GM18505 (cell line): ENCODE data around the gene NKAIN4.
"Not testable (repeated sequence)": the region's sequence is repeated elsewhere in the genome, so short reads cannot be mapped to it uniquely, and the experiment has no call there.

Source experiments
- ATAC-seq: cut with Tn5 transposase; IDR thresholded peaks from one replicate; pipeline ENCODE4 v1.9.1; 2021; ENCODE audit not compliant: unreplicated experiment
- POLR2A ChIP-seq: IDR thresholded peaks from 4 replicates; pipeline ENCODE4 v1.6.1; 2011; ENCODE audit warnings: borderline replicate concordance; ENCODE audit not compliant: insufficient read depth, insufficient read length; ENCODE audit errors: extremely low read depth

Gene NKAIN4

GRCh38 chr20:63223121-63223825 lies 31.0 kb downstream of the NKAIN4 start:
- no peak for TF ChIP-seq POLR2A
- ATAC-seq, result no peak

GRCh38 chr20:63222541-63222940 lies 31.7 kb downstream of the NKAIN4 start:
- TF ChIP-seq POLR2A, result no peak
- ATAC-seq, result no peak

GRCh38 chr20:63221400-63222053 lies 32.7 kb downstream of the NKAIN4 start:
- ATAC-seq, result not testable (repeated sequence)

GRCh38 chr20:63220696-63221399 lies 33.4 kb downstream of the NKAIN4 start:
- TF ChIP-seq POLR2A, result no peak

GRCh38 chr20:63219866-63220521 lies 34.3 kb downstream of the NKAIN4 start:
- no peak for TF ChIP-seq POLR2A
- ATAC-seq, result no peak

More at GRCh38 chr20:63220696-63221399, 33.4 kb downstream of the NKAIN4 start:
- no peak for ATAC-seq

- ATAC-seq, result no peak
- no peak for TF ChIP-seq POLR2A
Measured at GRCh38 chr20:63219447-63219821, 34.8 kb downstream of the NKAIN4 start.

- no peak for TF ChIP-seq POLR2A
- no peak for ATAC-seq
Measured at GRCh38 chr20:63218701-63219446, 35.4 kb downstream of the NKAIN4 start.

GRCh38 chr20:63217706-63218105 lies 36.6 kb downstream of the NKAIN4 start:
- TF ChIP-seq POLR2A, result no peak
- ATAC-seq, result no peak

GRCh38 chr20:63216849-63217471 lies 37.3 kb downstream of the NKAIN4 start:
- no peak for ATAC-seq
- TF ChIP-seq POLR2A, result no peak

GRCh38 chr20:63216041-63216848 lies 38.0 kb downstream of the NKAIN4 start, which contains the start of gene YTHDF1:
Gene YTHDF1, minus strand, starts transcription at chr20:63216131. Its CDS starts 239 bp downstream, at chr20:63215892.
- peak; percentile 81 for ATAC-seq
- TF ChIP-seq POLR2A, result peak; percentile 72

- no peak for TF ChIP-seq POLR2A
- ATAC-seq, result peak; percentile 25
Measured at GRCh38 chr20:63215101-63216040, 38.9 kb downstream of the NKAIN4 start.
